Measurements from ENCODE around the gene GRK5.
"Not testable (repeated sequence)": the region's sequence is repeated elsewhere in the genome, so short reads cannot be mapped to it uniquely, and the experiment has no call there.

Gene GRK5

GRCh38 chr10:119447823-119448546 is 240.6 kb downstream of the GRK5 start:
- DNase-seq = no peak

GRCh38 chr10:119448628-119449584 is 241.5 kb downstream of the GRK5 start:
- DNase-seq = no peak

GRCh38 chr10:119449760-119450461 is 242.5 kb downstream of the GRK5 start:
- DNase-seq = no peak

- no peak for DNase-seq
These were observed 243.4 kb downstream of the GRK5 start for GRCh38 chr10:119450606-119451299.

GRCh38 chr10:119451300-119451896 is 244.0 kb downstream of the GRK5 start:
- DNase-seq = no peak

- no peak for DNase-seq
These were observed 245.0 kb downstream of the GRK5 start for GRCh38 chr10:119452396-119452795.

GRCh38 chr10:119453313-119453712 is 245.9 kb downstream of the GRK5 start:
- no peak for DNase-seq

GRCh38 chr10:119454316-119454715 is 246.9 kb downstream of the GRK5 start:
- DNase-seq = no peak

GRCh38 chr10:119454990-119455389 is 247.6 kb downstream of the GRK5 start:
- no peak for DNase-seq

- no peak for DNase-seq
These were observed 248.5 kb downstream of the GRK5 start for GRCh38 chr10:119455609-119456434.

- no peak for DNase-seq
These were observed 249.1 kb downstream of the GRK5 start for GRCh38 chr10:119456435-119456810.

GRCh38 chr10:119457966-119458766 is 250.8 kb downstream of the GRK5 start:
- no peak for DNase-seq

GRCh38 chr10:119459681-119460340 is 252.4 kb downstream of the GRK5 start:
- no peak for DNase-seq

GRCh38 chr10:119460369-119461195 is 253.2 kb downstream of the GRK5 start:
- no peak for DNase-seq

- DNase-seq = no peak
These were observed 254.0 kb downstream of the GRK5 start for GRCh38 chr10:119461380-119461779.

- DNase-seq = no peak
These were observed 254.6 kb downstream of the GRK5 start for GRCh38 chr10:119461923-119462322.

GRCh38 chr10:119462773-119463172 is 255.4 kb downstream of the GRK5 start:
- DNase-seq = no peak

- DNase-seq = not testable (repeated sequence)
These were observed 255.8 kb downstream of the GRK5 start for GRCh38 chr10:119463195-119463594.

- DNase-seq = no peak
These were observed 257.7 kb downstream of the GRK5 start for GRCh38 chr10:119465085-119465484.

Data from NCI-H2227 treated with DMSO at 0.1 percent for 48 hours (cell line).